ENCODE data around the gene TTC39B. TPM values are rescaled to one million over a fixed set of nuclear protein-coding genes. Genes with fewer than 3 reads are reported as not detected.

Gene TTC39B
- polyA plus RNA-seq, 1 experiment: 11.4 TPM

DNA sequence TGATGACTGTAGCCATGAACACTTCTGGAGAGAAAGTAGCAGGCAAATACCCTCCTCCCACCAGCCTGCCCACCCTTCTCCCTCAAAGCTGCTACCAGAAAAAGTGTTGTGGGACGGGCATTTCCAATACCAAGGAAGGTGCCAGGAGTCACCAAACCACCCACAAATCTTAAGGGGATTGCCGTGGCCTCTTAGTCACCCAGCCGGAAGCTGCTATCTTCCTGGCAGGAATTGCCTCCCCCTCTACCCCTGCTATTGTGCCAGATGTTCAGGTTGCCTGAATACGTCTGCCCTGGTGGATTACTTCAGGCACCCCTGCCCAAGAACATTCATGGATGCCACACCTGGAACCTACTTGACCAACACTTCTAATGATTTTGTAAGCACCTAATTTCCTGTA is 156.1 kb downstream of the TTC39B start:
- H3K9me3 ChIP-seq (ENCODE audit: control insufficient read depth, insufficient read depth, low read length): no peaks in the 10 kb centered on the region
- ChIA-PET CTCF (no interaction called here), POLR2A (no interaction called here)

GRCh38 chr9:15149450-15149849 is 157.6 kb downstream of the TTC39B start:
- no peaks in the 10 kb centered on the region for H3K9me3 ChIP-seq (ENCODE audit: control insufficient read depth, insufficient read depth, low read length)
- POLR2A ChIA-PET: no interaction called here
- H3K4me3 ChIP-seq (ENCODE audit: low read depth, low read length): no peak overlapping the region
- H3K27ac ChIP-seq (ENCODE audit: low read depth, low read length): no peak overlapping the region
- no peak for DNase-seq (ENCODE audit: low read depth, low spot score)
- TF ChIP-seq, protein P1, sequence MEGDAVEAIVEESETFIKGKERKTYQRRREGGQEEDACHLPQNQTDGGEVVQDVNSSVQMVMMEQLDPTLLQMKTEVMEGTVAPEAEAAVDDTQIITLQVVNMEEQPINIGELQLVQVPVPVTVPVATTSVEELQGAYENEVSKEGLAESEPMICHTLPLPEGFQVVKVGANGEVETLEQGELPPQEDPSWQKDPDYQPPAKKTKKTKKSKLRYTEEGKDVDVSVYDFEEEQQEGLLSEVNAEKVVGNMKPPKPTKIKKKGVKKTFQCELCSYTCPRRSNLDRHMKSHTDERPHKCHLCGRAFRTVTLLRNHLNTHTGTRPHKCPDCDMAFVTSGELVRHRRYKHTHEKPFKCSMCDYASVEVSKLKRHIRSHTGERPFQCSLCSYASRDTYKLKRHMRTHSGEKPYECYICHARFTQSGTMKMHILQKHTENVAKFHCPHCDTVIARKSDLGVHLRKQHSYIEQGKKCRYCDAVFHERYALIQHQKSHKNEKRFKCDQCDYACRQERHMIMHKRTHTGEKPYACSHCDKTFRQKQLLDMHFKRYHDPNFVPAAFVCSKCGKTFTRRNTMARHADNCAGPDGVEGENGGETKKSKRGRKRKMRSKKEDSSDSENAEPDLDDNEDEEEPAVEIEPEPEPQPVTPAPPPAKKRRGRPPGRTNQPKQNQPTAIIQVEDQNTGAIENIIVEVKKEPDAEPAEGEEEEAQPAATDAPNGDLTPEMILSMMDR (IDR thresholded peaks at IDR 0.05; ENCODE audit: low read depth, low read length): no peak
- CTCF ChIA-PET: interaction anchor here (2.4 kb wide), 1 partner anchor 14 kb away, joined by 10 read pairs; no protein-coding TSS in a partner anchor
- peaks cover 29% of the 10 kb centered on the region for H3K27me3 ChIP-seq (ENCODE audit: control insufficient read depth, insufficient read depth, low read length)

More for the DNA sequence above, 156.1 kb downstream of the TTC39B start:
- TF ChIP-seq, protein P1 (IDR thresholded peaks at IDR 0.05; ENCODE audit: low read depth, low read length): no peak
- Histone ChIP-seq H3K27me3 (ENCODE audit: control insufficient read depth, insufficient read depth, low read length) (peaks cover 34% of the 10 kb centered on the region), H3K27ac (ENCODE audit: low read depth, low read length) (no peak overlapping the region), H3K4me3 (ENCODE audit: low read depth, low read length) (no peak overlapping the region)
- DNase-seq (ENCODE audit: low read depth, low spot score): no peak

- H3K27ac ChIP-seq (ENCODE audit: low read depth, low read length): no peak overlapping the region
- POLR2A ChIA-PET: no interaction called here
- peaks cover 17% of the 10 kb centered on the region for H3K27me3 ChIP-seq (ENCODE audit: control insufficient read depth, insufficient read depth, low read length)
- CTCF ChIA-PET: interaction anchor here (0.6 kb wide), 1 partner anchor 9 kb away, joined by 3 read pairs; no protein-coding TSS in a partner anchor
- TF ChIP-seq, protein P1 (IDR thresholded peaks at IDR 0.05; ENCODE audit: low read depth, low read length): no peak
- no peaks in the 10 kb centered on the region for H3K9me3 ChIP-seq (ENCODE audit: control insufficient read depth, insufficient read depth, low read length)
- H3K4me3 ChIP-seq (ENCODE audit: low read depth, low read length): no peak overlapping the region
- DNase-seq (ENCODE audit: low read depth, low spot score): no peak
Measured at GRCh38 chr9:15146268-15146700, 160.7 kb downstream of the TTC39B start.

DNA sequence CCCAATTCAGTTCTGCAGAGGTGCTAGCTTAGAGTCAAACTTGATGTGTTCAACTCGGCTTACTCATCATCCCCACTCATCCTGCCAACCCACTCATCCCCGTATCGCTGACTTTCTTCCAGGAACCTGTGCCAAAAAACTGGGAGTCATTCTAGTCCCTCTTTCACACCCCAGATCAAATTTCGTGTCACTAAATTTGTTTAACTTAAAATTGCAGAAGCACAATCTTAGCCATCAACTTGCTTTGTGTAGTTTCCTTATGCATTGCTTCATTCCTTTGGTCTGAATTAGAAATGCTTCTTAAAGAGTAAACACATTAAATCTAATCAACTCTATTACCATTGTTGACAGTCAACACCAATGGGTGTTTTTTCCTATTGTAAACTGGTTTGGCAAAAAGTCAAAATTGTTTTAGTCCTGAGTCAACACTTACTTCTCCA is 162.4 kb downstream of the TTC39B start:
- ChIA-PET POLR2A (no interaction called here), CTCF (interaction anchor here (0.5 kb wide), 1 partner anchor 94 kb away, joined by 3 read pairs; no protein-coding TSS in a partner anchor)
- TF ChIP-seq, protein P1 (IDR thresholded peaks at IDR 0.05; ENCODE audit: low read depth, low read length): no peak
- no peak overlapping the region for H3K4me3 ChIP-seq (ENCODE audit: low read depth, low read length)
- H3K27me3 ChIP-seq (ENCODE audit: control insufficient read depth, insufficient read depth, low read length): peaks cover 9% of the 10 kb centered on the region
- H3K9me3 ChIP-seq (ENCODE audit: control insufficient read depth, insufficient read depth, low read length): no peaks in the 10 kb centered on the region
- DNase-seq (ENCODE audit: low read depth, low spot score): no peak
- H3K27ac ChIP-seq (ENCODE audit: low read depth, low read length): no peak overlapping the region

DNA sequence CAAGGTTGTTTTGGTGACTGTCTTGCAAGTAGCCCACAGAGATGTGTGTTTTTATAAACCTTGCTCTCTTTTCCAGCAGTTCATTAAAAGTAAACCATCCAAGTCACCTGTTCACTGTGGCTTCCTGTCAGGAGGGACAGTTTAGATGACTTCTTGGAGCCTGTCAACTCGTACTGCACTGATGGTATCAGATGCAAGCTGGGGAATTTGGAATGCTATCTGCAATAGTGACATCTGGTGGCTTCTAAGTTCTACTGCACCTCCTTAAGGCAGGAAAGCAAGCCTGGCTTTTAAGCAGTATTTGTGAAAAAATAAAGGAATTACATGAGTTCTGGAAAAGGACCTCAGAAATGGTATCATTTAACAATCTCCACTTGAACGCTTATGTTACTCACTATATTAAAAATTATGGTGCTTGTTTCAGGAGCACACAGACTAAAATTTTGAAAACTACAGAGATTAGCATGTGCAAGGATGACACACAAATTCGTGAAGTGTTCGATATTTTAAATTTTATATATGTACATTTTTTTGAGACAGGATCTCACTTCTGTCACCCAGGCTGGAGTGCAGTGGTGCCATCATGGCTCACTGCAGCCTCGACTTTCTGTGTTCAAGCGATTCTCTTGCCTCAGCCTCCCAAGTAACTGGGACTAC is 164.0 kb downstream of the TTC39B start:
- peak; percentile 24 for DNase-seq (ENCODE audit: low read depth, low spot score)
- Histone ChIP-seq H3K9me3 (ENCODE audit: control insufficient read depth, insufficient read depth, low read length) (no peaks in the 10 kb centered on the region), H3K27ac (ENCODE audit: low read depth, low read length) (no peak overlapping the region), H3K4me3 (ENCODE audit: low read depth, low read length) (no peak overlapping the region), H3K27me3 (ENCODE audit: control insufficient read depth, insufficient read depth, low read length) (peaks cover 9% of the 10 kb centered on the region)
- CTCF ChIA-PET: interaction anchor here (0.6 to 1.6 kb wide), 5 partner anchors 8 to 63 kb away, joined by 3 to 5 read pairs (median 4); no protein-coding TSS in a partner anchor
- TF ChIP-seq, protein P1 (IDR thresholded peaks at IDR 0.05; ENCODE audit: low read depth, low read length): peak; percentile 89
- POLR2A ChIA-PET: no interaction called here
